Spinal cord (tissue), 10 donors: ENCODE measurements around the gene THAP2. TPM values are rescaled to one million over a fixed set of nuclear protein-coding genes. Genes with fewer than 3 reads are reported as not detected.
"Not testable (repeated sequence)": the region's sequence is repeated elsewhere in the genome, so short reads cannot be mapped to it uniquely, and the experiment has no call there.

Experiments
- DNase-seq, 6 donors: peaks; one replicate each; pipeline versions ENCODE4 v3.0.0 to v3.0.0-alpha.2; 2013 to 2015; ENCODE audit warnings: low spot score in 6 of 6, low read depth in 4 of 6
- H3K27ac ChIP-seq: one replicate; pipeline ENCODE4 v1.5.1; 2013; ENCODE audit warnings: low read depth, low read length, control low read depth
- H3K27me3 ChIP-seq: one replicate; pipeline ENCODE4 v1.6.1; 2013; ENCODE audit warnings: low read length; ENCODE audit not compliant: control insufficient read depth, insufficient read depth
- H3K36me3 ChIP-seq: one replicate; pipeline ENCODE4 v1.6.1; 2013; ENCODE audit warnings: low read length; ENCODE audit not compliant: control insufficient read depth, insufficient read depth
- H3K4me1 ChIP-seq: one replicate; pipeline ENCODE4 v1.6.1; 2013; ENCODE audit warnings: low read length; ENCODE audit not compliant: control insufficient read depth, insufficient read depth
- H3K4me3 ChIP-seq: one replicate; pipeline ENCODE4 v1.5.1; 2013; ENCODE audit warnings: low read depth, low read length, control low read depth
- H3K9me3 ChIP-seq: one replicate; pipeline ENCODE4 v1.6.1; 2013; ENCODE audit warnings: low read length; ENCODE audit not compliant: control insufficient read depth, insufficient read depth
- WGBS: methylation state at CpG from one replicate; pipeline ENCODE4 v1.1.5; 2013; ENCODE audit warnings: missing lambda C conversion rate; ENCODE audit not compliant: insufficient coverage; 5-methylcytosine and 5-hydroxymethylcytosine counted together
- polyA plus RNA-seq, 2 donors: library from polyadenylated mRNA; unstranded; fragments of 120-200 nt; gene quantifications; one replicate each; pipeline ENCODE4 v1.2.1, GENCODE V29; 2013; ENCODE audit not compliant: insufficient read length in 2 of 2
- total RNA-seq, 2 donors: library from RNA; depleted of rRNA in 1 of 2; stranded (reverse); fragments of 120-200 nt in 1 of 2; fragments of >200 nt in 1 of 2; gene quantifications; one replicate each; pipeline versions ENCODE4 v1.2.3 to v1.2.4, GENCODE V29; 2013 to 2014
- donor health status: healthy.

Gene THAP2
- total and polyA plus RNA-seq, 4 donors: 12.4 to 18.6 (median 16.8) TPM

- Histone ChIP-seq H3K9me3 (no peaks in the 10 kb centered on the region), H3K4me3 (no peak overlapping the region), H3K36me3 (peaks cover 5% of the 10 kb centered on the region), H3K4me1 (peaks cover 3% of the 10 kb centered on the region), H3K27ac (no peak overlapping the region), H3K27me3 (no peaks in the 10 kb centered on the region)
- 94% methylated on average over 3 of the region's 7 CpGs for WGBS
- no peak for DNase-seq
Measured at GRCh38 chr12:71693126-71693525, 29.0 kb downstream of the THAP2 start.

GRCh38 chr12:71693651-71694050 lies 29.6 kb downstream of the THAP2 start:
- H3K9me3 ChIP-seq, H3K4me3 ChIP-seq, H3K27me3 ChIP-seq, H3K36me3 ChIP-seq, H3K4me1 ChIP-seq, H3K27ac ChIP-seq, DNase-seq: not testable (repeated sequence)
- WGBS: 100% methylated on average over 1 of the region's 5 CpGs

- H3K36me3 ChIP-seq: peaks cover 11% of the 10 kb centered on the region
- H3K9me3 ChIP-seq: no peaks in the 10 kb centered on the region
- WGBS: 73% methylated on average over 1 of the region's 1 CpG
- H3K4me3 ChIP-seq: no peak overlapping the region
- no peak for DNase-seq
- no peaks in the 10 kb centered on the region for H3K27me3 ChIP-seq
- H3K27ac ChIP-seq: no peak overlapping the region
- no peaks in the 10 kb centered on the region for H3K4me1 ChIP-seq
Measured at GRCh38 chr12:71694099-71694820, 30.2 kb downstream of the THAP2 start.

GRCh38 chr12:71695782-71696181 lies 31.7 kb downstream of the THAP2 start:
- no peak for DNase-seq
- Histone ChIP-seq H3K9me3 (no peaks in the 10 kb centered on the region), H3K27ac (no peak overlapping the region), H3K36me3 (peaks cover 17% of the 10 kb centered on the region), H3K4me1 (no peaks in the 10 kb centered on the region), H3K27me3 (no peaks in the 10 kb centered on the region), H3K4me3 (no peak overlapping the region)
- no CpG with 5 or more reads among the region's 1 CpG for WGBS

GRCh38 chr12:71702181-71702580 lies 38.1 kb downstream of the THAP2 start:
- peaks cover 16% of the 10 kb centered on the region for H3K36me3 ChIP-seq
- not testable (repeated sequence) for H3K4me3 ChIP-seq, DNase-seq, H3K9me3 ChIP-seq, H3K4me1 ChIP-seq, H3K27me3 ChIP-seq, H3K27ac ChIP-seq
- WGBS: 89% methylated on average over 8 of the region's 8 CpGs

- H3K27ac ChIP-seq: no peak overlapping the region
- H3K9me3 ChIP-seq: no peaks in the 10 kb centered on the region
- no peak overlapping the region for H3K4me3 ChIP-seq
- no peak for DNase-seq
- peaks cover 16% of the 10 kb centered on the region for H3K36me3 ChIP-seq
- H3K27me3 ChIP-seq: no peaks in the 10 kb centered on the region
- 100% methylated on average over 2 of the region's 5 CpGs for WGBS
- H3K4me1 ChIP-seq: no peaks in the 10 kb centered on the region
Measured at GRCh38 chr12:71702590-71702989, 38.5 kb downstream of the THAP2 start.

- peaks cover 16% of the 10 kb centered on the region for H3K36me3 ChIP-seq
- no CpG with 5 or more reads among the region's 2 CpGs for WGBS
- no peaks in the 10 kb centered on the region for H3K27me3 ChIP-seq
- H3K9me3 ChIP-seq: no peaks in the 10 kb centered on the region
- no peak overlapping the region for H3K27ac ChIP-seq
- DNase-seq: no peak
- no peak overlapping the region for H3K4me3 ChIP-seq
- no peaks in the 10 kb centered on the region for H3K4me1 ChIP-seq
Measured at GRCh38 chr12:71703206-71703605, 39.1 kb downstream of the THAP2 start.

- H3K27ac ChIP-seq: no peak overlapping the region
- no peak overlapping the region for H3K4me3 ChIP-seq
- DNase-seq: no peak
- H3K36me3 ChIP-seq: peaks cover 4% of the 10 kb centered on the region
- H3K4me1 ChIP-seq: no peaks in the 10 kb centered on the region
- WGBS: no CpG with 5 or more reads among the region's 2 CpGs
- H3K9me3 ChIP-seq: no peaks in the 10 kb centered on the region
- H3K27me3 ChIP-seq: no peaks in the 10 kb centered on the region
Measured at GRCh38 chr12:71704920-71705319, 40.8 kb downstream of the THAP2 start.

GRCh38 chr12:71708658-71709057 lies 44.6 kb downstream of the THAP2 start:
- no peaks in the 10 kb centered on the region for H3K4me1 ChIP-seq
- WGBS: no CpG with 5 or more reads among the region's 1 CpG

More at GRCh38 chr12:71708658-71709057, 44.6 kb downstream of the THAP2 start:
- no peaks in the 10 kb centered on the region for H3K36me3 ChIP-seq
- H3K9me3 ChIP-seq: no peaks in the 10 kb centered on the region
- no peak for DNase-seq
- no peak overlapping the region for H3K27ac ChIP-seq
- no peak overlapping the region for H3K4me3 ChIP-seq
- H3K27me3 ChIP-seq: no peaks in the 10 kb centered on the region
